GM12878 (cell line): Measurements from ENCODE around the gene VGF. TPM values are rescaled to one million over a fixed set of nuclear protein-coding genes. Genes with fewer than 3 reads are reported as not detected.
A peak's percentile ranks its signal among the peaks of the same experiment; 100 is the strongest.

Experiments
- ASH2L ChIP-seq: fragments of 300-600, 200-600 bp; sonication (generic); IDR thresholded peaks from 2 replicates; pipeline ENCODE4 v1.6.1; 2017; ENCODE audit warnings: low read depth, mild to moderate bottlenecking, borderline replicate concordance
- BACH1 ChIP-seq: fragments of 450-650 bp; IDR thresholded peaks from 2 replicates; pipeline ENCODE4 v1.6.1; 2017; ENCODE audit warnings: mild to moderate bottlenecking, borderline replicate concordance
- BHLHE40 ChIP-seq, 2 experiments: fragments of 450-650 bp in 1 of 2; IDR thresholded peaks; 2 replicates each; pipeline ENCODE4 v1.6.1; 2011 to 2017; ENCODE audit warnings: low read depth in 2 of 2, borderline replicate concordance in 1 of 2, improper control_type of control experiment in 1 of 2, low read length in 1 of 2, mild to moderate bottlenecking in 1 of 2
- CHD4 ChIP-seq: fragments of 200-600 bp; sonication (generic); IDR thresholded peaks from 2 replicates; pipeline ENCODE4 v1.6.1; 2016; ENCODE audit warnings: mild to moderate bottlenecking
- CREM ChIP-seq: IDR thresholded peaks from 2 replicates; pipeline ENCODE4 v1.6.1; 2014; ENCODE audit warnings: antibody characterized with exemption, low read depth
- CTCF ChIP-seq, 3 experiments: IDR thresholded peaks in 2 of 3; conservative IDR thresholded peaks in 1 of 3; 2 replicates each; pipeline ENCODE4 v1.5.1; 2011; ENCODE audit warnings: low read depth in 3 of 3, low read length in 3 of 3, mild to moderate bottlenecking in 3 of 3, control low read depth in 2 of 3, moderate library complexity in 2 of 3, inconsistent platforms in 1 of 3, mixed read lengths in 1 of 3; ENCODE audit not compliant: control insufficient read depth in 2 of 3, insufficient read depth in 1 of 3; ENCODE audit errors: extremely low read depth in 1 of 3
- FOXM1 ChIP-seq: IDR thresholded peaks from 2 replicates; pipeline ENCODE4 v1.6.1; 2012; ENCODE audit warnings: low read depth, mild to moderate bottlenecking, inconsistent platforms, low read length, moderate library complexity
- IKZF1 ChIP-seq: fragments of 450-650 bp; conservative IDR thresholded peaks from 2 replicates; pipeline ENCODE4 v1.6.1; 2017; ENCODE audit warnings: antibody characterized with exemption, mild to moderate bottlenecking
- IRF4 ChIP-seq: IDR thresholded peaks from 2 replicates; pipeline ENCODE4 v1.6.1; 2011; ENCODE audit warnings: low read depth, low read length
- MEF2B ChIP-seq: fragments of 450-650 bp; IDR thresholded peaks from 2 replicates; pipeline ENCODE4 v1.6.1; 2018; ENCODE audit warnings: mild to moderate bottlenecking, moderate library complexity; ENCODE audit not compliant: partially characterized antibody, poor library complexity, severe bottlenecking
- MLLT1 ChIP-seq: fragments of 450-650 bp; IDR thresholded peaks from 2 replicates; pipeline ENCODE4 v1.6.1; 2016; ENCODE audit warnings: mild to moderate bottlenecking
- MYC ChIP-seq: IDR thresholded peaks from 2 replicates; pipeline ENCODE4 v1.6.1; 2011; ENCODE audit warnings: mild to moderate bottlenecking, low read length, moderate library complexity, inconsistent platforms; ENCODE audit not compliant: insufficient read depth, insufficient replicate concordance, insufficient read length, severe bottlenecking
- NFXL1 ChIP-seq: fragments of 450-650 bp; IDR thresholded peaks from 2 replicates; pipeline ENCODE4 v1.6.1; 2017; ENCODE audit warnings: antibody characterized with exemption, mild to moderate bottlenecking, borderline replicate concordance
- NKRF ChIP-seq: fragments of 450-650 bp; conservative IDR thresholded peaks from 2 replicates; pipeline ENCODE4 v1.6.1; 2017; ENCODE audit warnings: mild to moderate bottlenecking, moderate library complexity
- SKIL ChIP-seq: fragments of 450-650 bp; IDR thresholded peaks from 2 replicates; pipeline ENCODE4 v1.6.1; 2017; ENCODE audit warnings: mild to moderate bottlenecking, low read depth, inconsistent platforms; ENCODE audit not compliant: poor library complexity, severe bottlenecking
- SMC3 ChIP-seq: IDR thresholded peaks from 2 replicates; pipeline ENCODE4 v1.6.1; 2011; ENCODE audit warnings: low read length, improper control_type of control experiment, borderline replicate concordance
- STAT3 ChIP-seq: IDR thresholded peaks from 2 replicates; pipeline ENCODE4 v1.6.1; 2011; ENCODE audit warnings: low read depth, low read length, improper control_type of control experiment
- TCF12 ChIP-seq: IDR thresholded peaks from 2 replicates; pipeline ENCODE4 v1.6.1; 2011; ENCODE audit warnings: low read depth, mild to moderate bottlenecking, low read length
- TCF3 ChIP-seq: IDR thresholded peaks from 2 replicates; pipeline ENCODE4 v1.6.1; 2012; ENCODE audit warnings: low read depth, mild to moderate bottlenecking, low read length, borderline replicate concordance; ENCODE audit not compliant: insufficient read depth
- YY1 ChIP-seq: IDR thresholded peaks from 2 replicates; pipeline ENCODE4 v1.6.1; 2011; ENCODE audit warnings: low read depth, mild to moderate bottlenecking, low read length
- polyA plus RNA-seq, 11 experiments: library from polyadenylated mRNA; depleted of rRNA in 4 of 11; unstranded in 6 of 11; stranded (reverse) in 5 of 11; fragments of >200 nt; fragmentation: Nextera tagmentation in 4 of 11; fragmentation: Illumina TruSeq in 1 of 11; extraction: Ambion mirVana in 4 of 11; extraction: Trizol in 1 of 11; gene quantifications; 1 replicate in 1 of 11; 2 replicates in 10 of 11; pipeline versions ENCODE4 v1.2.1 to v1.2.3, GENCODE V29; 2011 to 2016; ENCODE audit warnings: inconsistent platforms in 2 of 11, missing spikeins in 2 of 11, low read depth in 1 of 11
- total RNA-seq, 4 experiments: library from RNA; depleted of rRNA in 3 of 4; stranded (reverse); fragments of >200 nt in 3 of 4; fragmentation: Illumina TruSeq in 1 of 4; extraction: Trizol in 1 of 4; gene quantifications; 2 replicates each; pipeline versions ENCODE4 v1.2.1 to v1.2.3, GENCODE V29; 2013 to 2021

The VGF gene
- total and polyA plus RNA-seq, 10 of the 15 experiments (the other 5 are each of a cell fraction or from before 2014, with no cell fraction given), result 0.09 to 0.25 (median 0.17) TPM; not detected in 6

GRCh38 chr7:101169838-101170551 lies 4.6 kb upstream of the VGF start (continued):
- TF ChIP-seq SKIL, result no peak
- TF ChIP-seq BACH1, result no peak
- 0 out of 2 replicates have a peak, but pooled peaks have one; percentile 25 for TF ChIP-seq TCF3
- peak; percentile 24; the same call in 1 of the 2 replicates for TF ChIP-seq MLLT1
- TF ChIP-seq NFXL1, result no peak
- TF ChIP-seq BHLHE40 (IDR thresholded peaks at IDR 0.05; ENCODE audit: borderline replicate concordance in 1 of 2, low read depth in 2 of 2, low read length in 1 of 2), result peak; percentile 33 to 61; a peak in 2 of 4 replicates
- TF ChIP-seq IKZF1, result peak; percentile 28; the same call in 1 of the 2 replicates
- peak; percentile 92 to 97 (median 93) for TF ChIP-seq CTCF (IDR thresholded peaks at IDR 0.05 in 2 of 3, conservative IDR thresholded peaks at IDR 0.05 in 1 of 3; ENCODE audit: control insufficient read depth in 2 of 3, extremely low read depth in 1 of 3, insufficient read depth in 1 of 3, low read depth in 3 of 3, low read length in 3 of 3)
- TF ChIP-seq STAT3, result no peak
- TF ChIP-seq IRF4, result 0 out of 2 replicates have a peak, but pooled peaks have one; percentile 40
- no peak; the same call in 1 of the 2 replicates for TF ChIP-seq TCF12
- no peak for TF ChIP-seq ASH2L
- TF ChIP-seq CHD4, result no peak
- TF ChIP-seq FOXM1, result no peak
- no peak; the same call in 1 of the 2 replicates for TF ChIP-seq CREM
- no peak for TF ChIP-seq MEF2B
- TF ChIP-seq MYC, result no peak
- TF ChIP-seq NKRF, result no peak
- peak; percentile 71 for TF ChIP-seq SMC3
- TF ChIP-seq YY1, result peak; percentile 32; the same call in 1 of the 2 replicates
